ENCODE results near the gene PANK4.

PANK4 gene

GRCh38 chr1:2544093-2544874, 17.9 kb upstream of the PANK4 start:
- DNase-seq, result no peak

- DNase-seq, result no peak
Observed at GRCh38 chr1:2543543-2544092, 17.2 kb upstream of the PANK4 start.

DNA sequence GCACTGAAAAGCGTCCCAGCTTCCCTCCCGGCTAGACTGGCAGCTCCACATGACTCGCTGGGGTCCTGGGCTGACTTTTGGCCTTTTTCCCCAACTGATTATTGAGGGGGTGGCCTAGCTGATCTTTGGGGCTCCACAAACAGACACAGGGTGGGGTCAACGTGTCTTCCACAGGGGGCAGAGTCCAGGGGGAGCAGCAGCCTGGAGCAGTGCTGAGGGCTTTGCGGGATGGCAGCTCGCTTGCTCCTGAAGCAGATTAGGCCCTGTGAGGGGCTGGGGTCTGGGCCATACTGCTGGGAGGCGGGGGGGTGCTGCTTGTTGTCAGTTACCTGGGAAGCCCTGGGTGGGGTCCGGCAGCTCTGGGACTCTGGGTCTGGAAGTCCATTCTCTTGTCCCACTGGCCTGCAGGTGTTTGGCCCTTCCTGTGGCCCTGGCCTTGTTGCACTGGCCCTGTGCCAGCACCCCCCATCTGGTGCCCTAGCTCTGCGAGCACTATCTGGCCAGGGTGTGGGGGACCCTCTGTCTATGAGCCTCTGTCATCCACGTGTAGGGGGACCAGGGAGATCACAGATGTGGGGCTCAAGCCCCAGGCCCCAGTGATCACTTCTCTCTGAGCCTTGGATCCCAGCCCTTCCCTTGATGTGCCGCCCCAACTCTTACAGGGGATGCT, 16.0 kb upstream of the PANK4 start:
- DNase-seq, result no peak

- no peak for DNase-seq
Observed at GRCh38 chr1:2541619-2542245, 15.3 kb upstream of the PANK4 start.

- DNase-seq, result no peak
Observed at GRCh38 chr1:2540816-2541492, 14.6 kb upstream of the PANK4 start.

GRCh38 chr1:2539312-2539907, 13.0 kb upstream of the PANK4 start:
- peak; percentile 6 for DNase-seq

GRCh38 chr1:2538872-2539271, 12.5 kb upstream of the PANK4 start:
- no peak for DNase-seq

GRCh38 chr1:2538376-2538775, 12.0 kb upstream of the PANK4 start:
- DNase-seq, result no peak

GRCh38 chr1:2537784-2538115, 11.4 kb upstream of the PANK4 start:
- DNase-seq, result no peak

DNA sequence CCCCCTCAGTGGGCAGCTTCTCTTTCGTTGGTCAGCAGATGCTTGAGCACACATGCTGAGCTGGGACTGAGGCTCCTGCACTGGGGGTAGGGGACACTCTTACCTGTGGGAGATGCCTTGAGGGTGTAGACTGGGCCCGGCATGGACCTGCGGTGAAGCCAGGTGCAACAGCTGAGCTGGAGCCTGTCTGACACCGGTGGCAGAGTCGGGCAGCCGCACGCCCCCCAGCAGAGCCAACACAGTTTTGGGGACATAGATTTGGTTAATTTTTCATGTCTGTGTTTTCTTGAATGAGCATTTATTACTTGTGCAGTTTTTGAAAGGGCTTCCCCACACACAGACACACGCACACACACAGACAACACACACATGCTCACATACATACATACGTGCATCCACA, 9.6 kb upstream of the PANK4 start:
- DNase-seq, result no peak

DNA sequence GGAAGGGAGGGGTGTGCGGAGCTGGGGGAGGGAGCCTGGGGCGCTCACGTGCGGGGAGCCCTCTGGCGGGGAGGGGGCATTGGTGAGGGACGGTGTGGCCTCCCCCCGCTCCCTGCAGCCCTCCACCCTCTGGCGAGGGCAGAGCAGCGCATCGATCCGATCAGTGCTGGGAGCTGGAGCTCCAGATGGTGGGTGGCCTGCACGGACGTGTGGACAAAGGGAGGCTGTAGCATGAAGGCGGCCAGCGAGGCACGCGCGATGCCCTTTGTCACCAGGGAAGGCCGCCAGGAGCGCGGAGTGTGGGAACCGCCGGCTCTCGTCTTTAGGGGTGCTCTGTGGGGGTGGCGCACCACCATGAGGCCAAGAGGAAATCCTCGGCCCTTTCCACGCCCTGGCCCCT, 9.1 kb upstream of the PANK4 start:
- DNase-seq, result no peak

DNA sequence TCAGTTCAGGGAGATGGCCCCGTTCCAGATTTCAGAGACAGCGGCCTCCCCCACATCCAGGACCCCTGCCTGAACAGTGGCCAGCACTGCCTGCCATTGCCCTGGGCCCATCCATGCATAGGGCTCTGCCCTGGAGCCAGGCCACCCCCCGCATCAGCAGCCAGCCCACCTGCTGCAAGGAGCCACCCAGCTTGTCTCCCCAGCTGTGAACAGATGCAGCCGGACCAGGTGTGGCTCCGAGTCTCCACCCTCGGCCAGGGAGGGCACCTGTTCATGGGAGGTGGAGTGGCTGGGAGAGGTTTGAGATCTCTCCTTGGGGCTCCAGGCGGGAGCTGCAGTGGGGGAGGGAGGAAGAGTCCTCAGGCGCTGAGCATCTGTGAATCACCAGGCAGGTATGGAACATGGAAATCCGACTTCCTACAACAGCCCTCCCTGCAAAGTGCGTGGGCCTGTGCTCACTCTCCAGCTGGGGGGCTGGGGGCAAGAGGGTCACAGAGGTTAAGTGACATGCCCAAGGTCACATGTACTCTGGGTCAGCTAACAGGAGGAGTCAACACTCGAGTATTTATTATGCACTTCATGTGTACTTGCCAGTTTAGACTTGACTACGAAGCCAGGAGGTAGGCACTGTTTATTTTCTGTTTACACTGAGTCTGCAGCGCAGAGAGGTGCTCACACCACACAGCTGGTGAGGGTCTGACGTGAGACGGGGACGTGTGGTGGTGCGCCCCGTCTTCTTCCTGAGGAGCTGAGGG, 8.5 kb upstream of the PANK4 start:
- no peak for DNase-seq

DNA sequence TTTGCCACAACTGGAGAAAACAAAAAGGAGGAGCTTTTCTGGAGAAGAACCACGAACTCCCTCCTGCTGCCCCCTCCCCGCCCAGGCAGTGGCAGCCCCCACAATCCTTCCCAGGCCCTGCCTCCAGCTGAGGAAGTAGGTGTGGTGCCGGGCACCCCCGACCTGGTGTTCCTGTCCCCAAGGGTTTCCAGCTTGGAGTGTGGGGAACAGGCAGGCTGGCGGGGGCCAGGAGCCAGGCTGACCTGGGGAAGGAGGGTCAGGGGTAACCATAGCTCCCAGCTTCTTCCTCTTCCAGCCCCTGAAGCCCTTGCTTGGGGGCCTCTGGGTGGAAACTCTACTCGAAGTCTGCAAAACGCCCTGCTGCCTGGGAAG, 7.9 kb upstream of the PANK4 start:
- no peak for DNase-seq

DNA sequence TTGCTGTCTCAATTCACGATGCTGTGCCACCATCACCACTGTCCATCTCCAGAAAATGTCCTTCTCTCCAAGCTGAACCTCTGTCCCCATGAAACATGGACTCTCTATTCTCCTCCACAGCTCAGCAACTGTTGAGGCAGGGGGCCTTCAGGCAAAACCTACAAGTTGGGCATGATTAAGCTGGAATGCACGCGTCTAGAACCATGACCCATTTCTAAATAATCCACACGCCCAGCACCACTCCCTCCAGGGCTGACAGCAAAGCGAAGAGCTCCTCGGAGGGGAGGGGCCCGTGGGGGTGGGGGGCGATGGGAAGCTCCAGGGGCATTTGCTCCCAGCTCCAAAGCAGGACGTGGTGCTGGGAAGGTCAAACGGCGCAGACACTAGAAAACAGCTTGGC, 7.0 kb upstream of the PANK4 start:
- no peak for DNase-seq

DNA sequence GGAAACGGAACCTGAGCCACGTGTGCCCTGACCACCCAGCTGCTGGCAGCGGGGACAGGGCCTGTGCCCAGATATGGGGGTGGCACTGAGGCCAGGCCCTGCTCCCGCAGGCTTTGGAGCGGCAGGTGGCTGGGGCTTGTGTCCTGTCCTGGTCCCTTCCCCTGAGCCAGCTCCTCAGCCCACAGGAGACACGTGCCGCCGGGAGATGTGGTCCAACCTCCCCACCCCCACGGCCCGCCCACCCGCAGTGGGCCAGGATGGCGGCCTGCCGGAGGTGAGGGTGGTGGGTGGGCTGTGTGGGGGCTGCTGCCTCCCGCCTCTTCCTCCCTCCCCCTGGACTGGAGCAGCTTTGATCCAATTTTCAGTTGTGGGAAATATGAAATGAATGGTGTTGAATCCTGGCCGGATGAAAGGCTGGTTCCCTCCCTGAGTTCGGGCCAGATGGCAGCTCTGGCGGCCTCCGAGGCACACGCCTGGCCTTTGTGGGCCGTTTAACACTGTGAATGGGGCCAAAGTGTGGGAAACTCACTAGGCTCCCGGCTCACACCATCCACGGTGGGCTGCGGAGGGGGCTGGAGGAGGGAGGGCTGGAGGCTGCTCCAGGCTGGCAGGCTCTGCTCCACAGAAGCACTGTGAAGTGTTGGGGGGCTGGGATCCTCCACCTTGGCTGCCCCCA, 6.2 kb upstream of the PANK4 start:
- DNase-seq, result no peak

DNA sequence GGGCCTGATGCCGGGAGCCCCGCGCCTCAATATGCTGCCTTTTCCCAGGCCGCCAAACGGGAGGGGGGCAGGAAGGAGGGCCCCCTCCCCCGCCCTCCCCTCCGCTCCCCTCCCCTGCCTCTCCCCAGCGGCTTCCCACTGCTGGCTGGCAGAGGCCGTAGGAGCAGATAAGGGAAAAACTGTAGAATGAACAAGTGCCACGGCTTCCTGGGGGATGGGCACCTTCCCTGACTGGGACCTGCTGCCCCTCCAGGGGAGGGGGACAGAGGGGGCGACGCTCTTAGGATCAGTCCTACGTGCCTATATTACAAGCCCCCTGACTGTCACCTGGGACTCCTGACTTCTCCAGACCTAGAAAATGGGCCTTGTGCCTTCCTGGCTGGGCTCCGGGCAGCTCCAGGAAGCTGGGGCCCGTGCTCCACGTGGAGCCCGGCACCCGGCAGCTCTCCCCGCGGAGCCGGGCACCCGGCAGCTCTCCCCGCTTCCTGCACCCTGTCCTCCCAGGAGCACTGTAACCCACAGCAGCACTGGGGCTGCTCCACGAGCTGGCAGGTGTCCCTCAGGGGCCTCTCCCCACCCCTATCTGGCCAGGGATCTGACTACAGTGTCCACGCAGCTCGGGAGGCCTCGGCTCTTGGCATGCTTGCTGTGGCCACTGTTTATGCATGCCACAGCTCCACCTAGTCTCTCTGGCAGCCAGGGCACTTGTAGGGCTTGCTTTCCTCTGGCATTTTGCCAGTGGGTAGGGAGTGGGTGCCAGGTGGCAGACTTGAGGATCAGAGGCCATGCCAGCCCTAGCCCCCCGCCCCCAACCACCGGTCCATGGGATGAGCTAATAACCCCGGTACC, 4.3 kb upstream of the PANK4 start:
- no peak for DNase-seq

DNA sequence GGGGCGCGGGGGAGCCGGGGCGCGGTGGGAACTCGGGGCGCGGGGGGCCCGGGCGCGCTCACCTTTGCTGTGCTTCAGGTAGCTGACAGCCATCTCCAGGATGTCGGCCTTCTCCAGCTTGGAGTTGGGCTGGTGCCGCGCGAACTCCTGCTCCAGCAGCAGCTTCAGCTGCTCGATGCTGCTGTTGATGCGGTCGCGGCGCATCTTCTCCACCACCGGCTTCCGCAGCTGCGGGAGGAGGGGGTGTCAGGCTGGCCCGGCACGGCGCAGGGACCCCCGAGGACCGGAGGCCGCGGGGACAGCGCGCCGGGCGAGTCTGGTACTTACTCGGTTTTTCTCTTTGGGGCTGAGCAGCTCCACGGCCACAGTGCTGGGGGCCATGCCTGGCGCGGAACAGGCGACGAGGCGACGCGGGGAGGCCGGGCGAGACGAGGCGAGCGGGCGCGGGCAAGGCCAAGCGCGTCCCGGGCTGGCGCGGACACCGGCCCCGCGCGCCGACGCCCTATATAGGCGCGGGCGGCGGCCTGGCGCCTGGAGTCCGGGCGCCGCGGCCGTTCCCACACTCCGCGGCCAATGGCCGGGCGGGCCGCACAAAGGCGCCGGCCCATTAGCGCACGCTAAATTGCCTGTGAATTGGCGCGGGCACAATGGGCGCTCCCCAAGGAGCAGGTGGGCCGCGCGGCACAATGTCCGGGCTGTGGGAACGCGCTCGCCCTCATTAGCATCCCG, 3.6 kb upstream of the PANK4 start, which contains the start of gene HES5:
HES5 (minus strand) TSS at position 480 of the 729 bp plus-strand sequence; CDS start at position 381, 99 bp downstream.
- no peak for DNase-seq

- no peak for DNase-seq
Observed at GRCh38 chr1:2528966-2529783, 2.8 kb upstream of the PANK4 start.

GRCh38 chr1:2528611-2528965, 2.2 kb upstream of the PANK4 start:
- no peak for DNase-seq
